Measurements from ENCODE around the gene LEF1. TPM values are rescaled to one million over a fixed set of nuclear protein-coding genes. Genes with fewer than 3 reads are reported as not detected.

Gene LEF1
- polyA plus RNA-seq, 6 donors from 2014 or later = 4.9 to 27.9 (median 9.0) TPM

- no peaks in the 10 kb centered on the region for H3K9me3 Mint-ChIP-seq
- peak; percentile 18 for DNase-seq
- no peak for ATAC-seq (ENCODE audit: low read depth in 2 of 2)
- H3K27me3 Mint-ChIP-seq = peaks cover 47 to 73% (median 62%) of the 10 kb centered on the region in 3 donors
- peak overlapping the region; percentile 65 to 94 (median 84) for H3K4me3 Mint-ChIP-seq
- peaks cover 29 to 58% (median 41%) of the 10 kb centered on the region in 3 donors for H3K4me1 Mint-ChIP-seq
- peaks cover 0 to 10% of the 10 kb centered on the region in 2 donors for H3K36me3 Mint-ChIP-seq
- H3K27ac Mint-ChIP-seq = peak overlapping the region in 1 of 6 donors; percentile 54
Measured at GRCh38 chr4:108171339-108172230, 2.9 kb upstream of the LEF1 start.

GRCh38 chr4:108170631-108171338, 2.1 kb upstream of the LEF1 start:
- H3K27ac Mint-ChIP-seq = no peak overlapping the region
- peaks cover 0 to 10% of the 10 kb centered on the region in 2 donors for H3K36me3 Mint-ChIP-seq
- H3K27me3 Mint-ChIP-seq = peaks cover 47 to 72% (median 62%) of the 10 kb centered on the region in 3 donors
- peaks cover 32 to 66% (median 49%) of the 10 kb centered on the region in 3 donors for H3K4me1 Mint-ChIP-seq
- DNase-seq (peak; percentile 3), ATAC-seq (ENCODE audit: low read depth in 2 of 2) (no peak)
- H3K4me3 Mint-ChIP-seq = peak overlapping the region; percentile 65 to 96 (median 86)
- H3K9me3 Mint-ChIP-seq = no peaks in the 10 kb centered on the region

- peaks cover 47 to 78% (median 62%) of the 10 kb centered on the region in 3 donors for H3K27me3 Mint-ChIP-seq
- ATAC-seq (ENCODE audit: low read depth in 2 of 2) (no peak), DNase-seq (no peak)
- H3K27ac Mint-ChIP-seq = no peak overlapping the region
- H3K4me3 Mint-ChIP-seq = peak overlapping the region; percentile 92 to 97 (median 93)
- peaks cover 0 to 10% of the 10 kb centered on the region in 2 donors for H3K36me3 Mint-ChIP-seq
- peaks cover 37 to 70% (median 59%) of the 10 kb centered on the region in 3 donors for H3K4me1 Mint-ChIP-seq
- no peaks in the 10 kb centered on the region for H3K9me3 Mint-ChIP-seq
Measured at GRCh38 chr4:108169664-108170063, 932 bp upstream of the LEF1 start.

GRCh38 chr4:108168160-108168670, 517 bp downstream of the LEF1 start:
- H3K27me3 Mint-ChIP-seq = peaks cover 47 to 71% (median 49%) of the 10 kb centered on the region in 3 donors
- DNase-seq (peak; percentile 12), ATAC-seq (ENCODE audit: low read depth in 2 of 2) (peak; percentile 7 to 13)
- H3K4me3 Mint-ChIP-seq = peak overlapping the region; percentile 90 to 97 (median 94)
- H3K27ac Mint-ChIP-seq = peak overlapping the region in 1 of 6 donors; percentile 15
- peaks cover 37 to 65% (median 54%) of the 10 kb centered on the region in 3 donors for H3K4me1 Mint-ChIP-seq
- peaks cover 0 to 10% of the 10 kb centered on the region in 2 donors for H3K36me3 Mint-ChIP-seq
- no peaks in the 10 kb centered on the region for H3K9me3 Mint-ChIP-seq

GRCh38 chr4:108166441-108167315, 2.1 kb downstream of the LEF1 start:
- Mint-ChIP-seq H3K27ac (peak overlapping the region in 4 of 6 donors; percentile 40 to 85 (median 74)), H3K9me3 (no peaks in the 10 kb centered on the region), H3K4me3 (peak overlapping the region; percentile 89 to 99 (median 95)), H3K4me1 (peaks cover 37 to 52% (median 48%) of the 10 kb centered on the region in 3 donors), H3K36me3 (peaks cover 0 to 10% of the 10 kb centered on the region in 2 donors), H3K27me3 (peaks cover 40 to 68% (median 42%) of the 10 kb centered on the region in 3 donors)
- DNase-seq (peak; percentile 48), ATAC-seq (ENCODE audit: low read depth in 2 of 2) (peak; percentile 53)

- peaks cover 0 to 10% of the 10 kb centered on the region in 2 donors for H3K36me3 Mint-ChIP-seq
- H3K27me3 Mint-ChIP-seq = peaks cover 34 to 65% (median 36%) of the 10 kb centered on the region in 3 donors
- DNase-seq (no peak), ATAC-seq (ENCODE audit: low read depth in 2 of 2) (no peak)
- H3K4me1 Mint-ChIP-seq = peaks cover 32 to 46% (median 45%) of the 10 kb centered on the region in 3 donors
- peak overlapping the region in 1 of 6 donors; percentile 74 for H3K27ac Mint-ChIP-seq
- peak overlapping the region; percentile 78 to 99 (median 88) for H3K4me3 Mint-ChIP-seq
- H3K9me3 Mint-ChIP-seq = no peaks in the 10 kb centered on the region
Measured at GRCh38 chr4:108166038-108166437, 2.7 kb downstream of the LEF1 start.

GRCh38 chr4:108165586-108165985, 3.1 kb downstream of the LEF1 start:
- H3K4me3 Mint-ChIP-seq = peak overlapping the region; percentile 72 to 99 (median 88)
- peaks cover 0 to 10% of the 10 kb centered on the region in 2 donors for H3K36me3 Mint-ChIP-seq
- H3K9me3 Mint-ChIP-seq = no peaks in the 10 kb centered on the region
- H3K27me3 Mint-ChIP-seq = peaks cover 29 to 62% (median 31%) of the 10 kb centered on the region in 3 donors
- H3K4me1 Mint-ChIP-seq = peaks cover 29 to 48% (median 41%) of the 10 kb centered on the region in 3 donors
- ATAC-seq (ENCODE audit: low read depth in 2 of 2) (peak; percentile 45 to 49), DNase-seq (peak; percentile 7)
- H3K27ac Mint-ChIP-seq = no peak overlapping the region

GRCh38 chr4:108163351-108163750, 5.4 kb downstream of the LEF1 start:
- H3K4me1 Mint-ChIP-seq = peaks cover 21 to 40% (median 24%) of the 10 kb centered on the region in 3 donors
- H3K27ac Mint-ChIP-seq = no peak overlapping the region
- H3K9me3 Mint-ChIP-seq = no peaks in the 10 kb centered on the region
- no peak overlapping the region for H3K4me3 Mint-ChIP-seq
- no peak for DNase-seq
- H3K36me3 Mint-ChIP-seq = no peaks in the 10 kb centered on the region
- no peak for ATAC-seq (ENCODE audit: low read depth in 2 of 2)
- H3K27me3 Mint-ChIP-seq = peaks cover 10 to 42% (median 10%) of the 10 kb centered on the region in 3 donors

- H3K4me1 Mint-ChIP-seq = peaks cover 5 to 21% (median 8%) of the 10 kb centered on the region in 3 donors
- peak overlapping the region in 6 of 8 donors; percentile 13 to 64 (median 39) for H3K4me3 Mint-ChIP-seq
- peaks cover 0 to 24% (median 0%) of the 10 kb centered on the region in 3 donors for H3K27me3 Mint-ChIP-seq
- H3K27ac Mint-ChIP-seq = peak overlapping the region in 2 of 6 donors; percentile 30 to 50
- no peaks in the 10 kb centered on the region for H3K36me3 Mint-ChIP-seq
- DNase-seq (no peak), ATAC-seq (ENCODE audit: low read depth in 2 of 2) (peak; percentile 30 to 49)
- no peaks in the 10 kb centered on the region for H3K9me3 Mint-ChIP-seq
Measured at GRCh38 chr4:108160741-108161352, 7.9 kb downstream of the LEF1 start.

- ATAC-seq (ENCODE audit: low read depth in 2 of 2) (no peak), DNase-seq (no peak)
- Mint-ChIP-seq H3K9me3 (no peaks in the 10 kb centered on the region), H3K27ac (peak overlapping the region in 1 of 6 donors; percentile 65), H3K4me1 (peaks cover 0 to 11% (median 2%) of the 10 kb centered on the region in 3 donors), H3K4me3 (peak overlapping the region in 3 of 8 donors; percentile 13 to 51 (median 23)), H3K36me3 (no peaks in the 10 kb centered on the region), H3K27me3 (peaks cover 0 to 14% (median 0%) of the 10 kb centered on the region in 3 donors)
Measured at GRCh38 chr4:108159845-108160244, 8.9 kb downstream of the LEF1 start.

- Mint-ChIP-seq H3K27ac (no peak overlapping the region), H3K36me3 (no peaks in the 10 kb centered on the region), H3K4me3 (no peak overlapping the region), H3K9me3 (no peaks in the 10 kb centered on the region), H3K4me1 (peaks cover 0 to 11% (median 2%) of the 10 kb centered on the region in 3 donors), H3K27me3 (peaks cover 0 to 11% (median 0%) of the 10 kb centered on the region in 3 donors)
- ATAC-seq (ENCODE audit: low read depth in 2 of 2) (no peak), DNase-seq (no peak)
Measured at GRCh38 chr4:108157655-108158054, 11.1 kb downstream of the LEF1 start.

GRCh38 chr4:108156391-108156790, 12.3 kb downstream of the LEF1 start:
- no peak for DNase-seq
- Mint-ChIP-seq H3K4me1 (peaks cover 0 to 11% (median 2%) of the 10 kb centered on the region in 3 donors), H3K27me3 (peaks cover 0 to 11% (median 0%) of the 10 kb centered on the region in 3 donors), H3K4me3 (no peak overlapping the region), H3K9me3 (no peaks in the 10 kb centered on the region), H3K36me3 (no peaks in the 10 kb centered on the region), H3K27ac (no peak overlapping the region)
- no peak for ATAC-seq (ENCODE audit: low read depth in 2 of 2)
